WI38 (cell line): ENCODE data around the gene PSORS1C2.

Experiments used
- H3K4me3 ChIP-seq: 2 replicates; pipeline ENCODE4 v1.5.1; 2011; ENCODE audit warnings: low read depth, mild to moderate bottlenecking, control low read depth, low read length
- CTCF ChIP-seq: IDR thresholded peaks from 2 replicates; pipeline ENCODE4 v1.5.1; 2012; ENCODE audit warnings: low read depth, mild to moderate bottlenecking, control low read depth, low read length

PSORS1C2 gene

GRCh38 chr6:31156641-31157040 lies 17.8 kb upstream of the PSORS1C2 start:
- no peak for TF ChIP-seq CTCF
- no peak overlapping the region for H3K4me3 ChIP-seq

- TF ChIP-seq CTCF = no peak
- H3K4me3 ChIP-seq = no peak overlapping the region
Measured at GRCh38 chr6:31154436-31154835, 15.6 kb upstream of the PSORS1C2 start.

- TF ChIP-seq CTCF = no peak
- H3K4me3 ChIP-seq = no peak overlapping the region
Measured at GRCh38 chr6:31152781-31153180, 13.9 kb upstream of the PSORS1C2 start.

GRCh38 chr6:31149827-31150447 lies 11.1 kb upstream of the PSORS1C2 start:
- no peak for TF ChIP-seq CTCF

GRCh38 chr6:31145386-31145785 lies 6.5 kb upstream of the PSORS1C2 start:
- no peak overlapping the region for H3K4me3 ChIP-seq
- TF ChIP-seq CTCF = no peak

More at GRCh38 chr6:31149827-31150447, 11.1 kb upstream of the PSORS1C2 start:
- H3K4me3 ChIP-seq = no peak overlapping the region

- no peak overlapping the region for H3K4me3 ChIP-seq
- TF ChIP-seq CTCF = no peak
Measured at GRCh38 chr6:31144970-31145340, 6.1 kb upstream of the PSORS1C2 start.

GRCh38 chr6:31144296-31144969 lies 5.6 kb upstream of the PSORS1C2 start:
- H3K4me3 ChIP-seq = no peak overlapping the region
- TF ChIP-seq CTCF = no peak
